SU-DHL-6 (cell line): Measurements from ENCODE around the gene CDKAL1.

Experiments used
- H2AFZ ChIP-seq: fragments of 200-600 bp; sonication (generic); 2 replicates; pipeline ENCODE4 v1.6.1; 2014; ENCODE audit warnings: low read depth, mild to moderate bottlenecking, moderate library complexity, mixed read lengths, antibody characterized with exemption, low read length; ENCODE audit not compliant: severe bottlenecking
- H3F3A ChIP-seq: fragments of 200-600 bp; shearing (Covaris generic); 2 replicates; pipeline ENCODE4 v1.6.0; 2016; ENCODE audit warnings: antibody characterized with exemption, mild to moderate bottlenecking; ENCODE audit not compliant: insufficient read depth
- H3K27ac ChIP-seq: fragments of 200-600 bp; sonication (generic); 2 replicates; pipeline ENCODE4 v1.5.1; 2016; ENCODE audit warnings: low read depth, mild to moderate bottlenecking, low read length, moderate library complexity, mixed read lengths
- H3K27me3 ChIP-seq: fragments of 200-600 bp; sonication (generic), shearing (Covaris generic); 2 replicates; pipeline ENCODE4 v1.6.0; 2014; ENCODE audit warnings: mild to moderate bottlenecking, low read length
- H3K36me3 ChIP-seq: fragments of 200-600 bp; sonication (generic); 2 replicates; pipeline ENCODE4 v1.6.1; 2014; ENCODE audit warnings: mild to moderate bottlenecking, low read length, mixed read lengths
- H3K4me2 ChIP-seq: fragments of 300-600, 200-600 bp; shearing (Covaris generic), sonication (generic); 2 replicates; pipeline ENCODE4 v1.6.0; 2014; ENCODE audit warnings: low read length, low read depth, mild to moderate bottlenecking; ENCODE audit not compliant: poor library complexity, severe bottlenecking
- H3K4me3 ChIP-seq: fragments of 200-600 bp; sonication (generic); 2 replicates; pipeline ENCODE4 v1.5.1; 2014; ENCODE audit warnings: antibody characterized with exemption, low read length, mild to moderate bottlenecking, mixed read lengths; ENCODE audit not compliant: insufficient read depth, poor library complexity, severe bottlenecking
- H3K79me2 ChIP-seq: fragments of 200-600 bp; sonication (generic); 2 replicates; pipeline ENCODE4 v1.6.1; 2014; ENCODE audit warnings: mild to moderate bottlenecking, low read length, moderate library complexity; ENCODE audit not compliant: insufficient read depth
- H3K9ac ChIP-seq: fragments of 200-600 bp; sonication (generic); 2 replicates; pipeline ENCODE4 v1.7.0; 2014; ENCODE audit warnings: mild to moderate bottlenecking, low read length
- H3K9me2 ChIP-seq: fragments of 200-600 bp; sonication (generic); replicated peaks from 2 replicates; pipeline ENCODE4 v1.6.1; 2014; ENCODE audit warnings: low read length; ENCODE audit not compliant: insufficient read depth
- H3K9me3 ChIP-seq: fragments of 200-600 bp; sonication (generic); 2 replicates; pipeline ENCODE4 v1.6.1; 2014; ENCODE audit warnings: low read length, mixed read lengths; ENCODE audit not compliant: insufficient read depth
- H4K20me1 ChIP-seq: fragments of 200-600 bp; sonication (generic); 2 replicates; pipeline ENCODE4 v1.6.1; 2014; ENCODE audit warnings: low read depth, mild to moderate bottlenecking, antibody characterized with exemption, low read length, moderate library complexity, mixed read lengths
- EZH2phosphoT487 ChIP-seq: fragments of 200-600 bp; sonication (generic), shearing (Covaris generic); conservative IDR thresholded peaks from 2 replicates; pipeline ENCODE4 v1.6.1; 2018; ENCODE audit warnings: mild to moderate bottlenecking, antibody characterized with exemption, low read length, moderate library complexity, mixed read lengths
- TF ChIP-seq, protein P1 (sequence below): fragments of 200-600 bp; sonication (generic); IDR thresholded peaks from one replicate; pipeline ENCODE4 v1.5.1; 2017; ENCODE audit warnings: antibody characterized with exemption, mild to moderate bottlenecking, low read length, moderate library complexity; ENCODE audit not compliant: insufficient read depth, poor library complexity, severe bottlenecking

The CDKAL1 gene

GRCh38 chr6:21228876-21229460 is 694.7 kb downstream of the CDKAL1 start:
- H3K4me2 ChIP-seq, result no peak overlapping the region
- TF ChIP-seq, protein P1, sequence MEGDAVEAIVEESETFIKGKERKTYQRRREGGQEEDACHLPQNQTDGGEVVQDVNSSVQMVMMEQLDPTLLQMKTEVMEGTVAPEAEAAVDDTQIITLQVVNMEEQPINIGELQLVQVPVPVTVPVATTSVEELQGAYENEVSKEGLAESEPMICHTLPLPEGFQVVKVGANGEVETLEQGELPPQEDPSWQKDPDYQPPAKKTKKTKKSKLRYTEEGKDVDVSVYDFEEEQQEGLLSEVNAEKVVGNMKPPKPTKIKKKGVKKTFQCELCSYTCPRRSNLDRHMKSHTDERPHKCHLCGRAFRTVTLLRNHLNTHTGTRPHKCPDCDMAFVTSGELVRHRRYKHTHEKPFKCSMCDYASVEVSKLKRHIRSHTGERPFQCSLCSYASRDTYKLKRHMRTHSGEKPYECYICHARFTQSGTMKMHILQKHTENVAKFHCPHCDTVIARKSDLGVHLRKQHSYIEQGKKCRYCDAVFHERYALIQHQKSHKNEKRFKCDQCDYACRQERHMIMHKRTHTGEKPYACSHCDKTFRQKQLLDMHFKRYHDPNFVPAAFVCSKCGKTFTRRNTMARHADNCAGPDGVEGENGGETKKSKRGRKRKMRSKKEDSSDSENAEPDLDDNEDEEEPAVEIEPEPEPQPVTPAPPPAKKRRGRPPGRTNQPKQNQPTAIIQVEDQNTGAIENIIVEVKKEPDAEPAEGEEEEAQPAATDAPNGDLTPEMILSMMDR, result no peak
- TF ChIP-seq EZH2phosphoT487, result no peak

DNA sequence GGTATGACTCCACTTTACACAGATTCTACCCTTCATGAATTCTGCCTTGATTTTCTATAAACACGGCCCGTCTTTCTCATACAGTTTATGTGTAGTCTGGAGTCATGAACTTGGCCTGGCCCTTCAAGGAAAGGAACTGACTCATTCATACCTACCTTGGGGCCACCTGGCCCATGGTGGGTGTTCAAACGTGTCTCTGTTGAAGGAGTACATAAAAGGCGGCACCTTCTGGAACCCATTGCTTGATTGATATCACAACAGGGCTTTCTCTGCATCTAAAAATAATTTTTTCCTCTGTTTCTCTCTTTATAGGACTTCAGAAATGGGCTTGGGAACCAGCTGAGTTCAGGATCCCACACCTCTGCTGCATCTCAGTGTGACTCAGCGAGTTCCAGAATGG is 696.3 kb downstream of the CDKAL1 start:
- no peaks in the 10 kb centered on the region for H3K9me2 ChIP-seq
- no peaks in the 10 kb centered on the region for H3F3A ChIP-seq
- no peaks in the 10 kb centered on the region for H3K27me3 ChIP-seq
- no peak overlapping the region for H3K4me2 ChIP-seq
- no peak overlapping the region for H3K9ac ChIP-seq
- no peak overlapping the region for H2AFZ ChIP-seq
- H3K79me2 ChIP-seq, result no peaks in the 10 kb centered on the region
- H3K9me3 ChIP-seq, result no peaks in the 10 kb centered on the region
- H3K27ac ChIP-seq, result no peak overlapping the region
- H3K4me3 ChIP-seq, result no peak overlapping the region
- H3K36me3 ChIP-seq, result 0 out of 2 replicates have a peak, but pooled peaks cover 6% of the 10 kb centered on the region
- no peaks in the 10 kb centered on the region for H4K20me1 ChIP-seq
- no peak for TF ChIP-seq EZH2phosphoT487
- TF ChIP-seq, protein P1, result no peak

More at GRCh38 chr6:21228876-21229460, 694.7 kb downstream of the CDKAL1 start:
- 0 out of 2 replicates have a peak, but pooled peaks cover 2% of the 10 kb centered on the region for H3K36me3 ChIP-seq
- no peak overlapping the region for H2AFZ ChIP-seq
- H4K20me1 ChIP-seq, result no peaks in the 10 kb centered on the region
- H3K79me2 ChIP-seq, result no peaks in the 10 kb centered on the region
- no peak overlapping the region for H3K27ac ChIP-seq
- H3K9me3 ChIP-seq, result no peaks in the 10 kb centered on the region
- H3K27me3 ChIP-seq, result no peaks in the 10 kb centered on the region
- no peak overlapping the region for H3K9ac ChIP-seq
- no peaks in the 10 kb centered on the region for H3F3A ChIP-seq
- H3K9me2 ChIP-seq, result no peaks in the 10 kb centered on the region
- no peak overlapping the region for H3K4me3 ChIP-seq

- Histone ChIP-seq H3K4me2 (no peak overlapping the region), H3K27ac (no peak overlapping the region), H3K36me3 (0 out of 2 replicates have a peak, but pooled peaks cover 6% of the 10 kb centered on the region), H3K4me3 (no peak overlapping the region), H3F3A (no peaks in the 10 kb centered on the region), H2AFZ (no peak overlapping the region), H4K20me1 (no peaks in the 10 kb centered on the region), H3K9ac (no peak overlapping the region), H3K9me3 (no peaks in the 10 kb centered on the region; the same call in 1 of the 2 replicates), H3K79me2 (no peaks in the 10 kb centered on the region), H3K27me3 (no peaks in the 10 kb centered on the region), H3K9me2 (no peaks in the 10 kb centered on the region)
- TF ChIP-seq, protein P1, result no peak
- TF ChIP-seq EZH2phosphoT487, result no peak
Measured at GRCh38 chr6:21235162-21235561, 700.9 kb downstream of the CDKAL1 start.
